GM11168 (cell line): ENCODE results near the gene VAT1L.

Experiments used
- in situ Hi-C: fragments of 300-500 bp; cut with MboI; formaldehyde crosslinking; loops from one replicate; pipeline ENCODE4 v1.12.0; 2022; ENCODE audit warnings: low sequenced_read_pairs; ENCODE audit not compliant: unreplicated experiment

Gene VAT1L

GRCh38 chr16:77825196-77825595 is 36.8 kb downstream of the VAT1L start:
- in situ Hi-C loops = no loop called here

- in situ Hi-C loops = no loop called here
Observed at GRCh38 chr16:77827032-77827431, 38.7 kb downstream of the VAT1L start.

GRCh38 chr16:77833921-77834634 is 45.7 kb downstream of the VAT1L start:
- in situ Hi-C loops = no loop called here

- in situ Hi-C loops = no loop called here
Observed at GRCh38 chr16:77834635-77835540, 46.5 kb downstream of the VAT1L start.

GRCh38 chr16:77836801-77837200 is 48.4 kb downstream of the VAT1L start:
- in situ Hi-C loops = no loop called here

GRCh38 chr16:77838597-77839255 is 50.4 kb downstream of the VAT1L start:
- in situ Hi-C loops = no loop called here

- in situ Hi-C loops = no loop called here
Observed at GRCh38 chr16:77840093-77840492, 51.7 kb downstream of the VAT1L start.

- in situ Hi-C loops = no loop called here
Observed at GRCh38 chr16:77840673-77841501, 52.5 kb downstream of the VAT1L start.

GRCh38 chr16:77841502-77841763 is 53.1 kb downstream of the VAT1L start:
- in situ Hi-C loops = no loop called here

- in situ Hi-C loops = no loop called here
Observed at GRCh38 chr16:77842468-77842867, 54.1 kb downstream of the VAT1L start.

GRCh38 chr16:77843405-77843804 is 55.0 kb downstream of the VAT1L start:
- in situ Hi-C loops = no loop called here

GRCh38 chr16:77844801-77845200 is 56.4 kb downstream of the VAT1L start:
- in situ Hi-C loops = no loop called here

- in situ Hi-C loops = no loop called here
Observed at GRCh38 chr16:77849646-77850258, 61.4 kb downstream of the VAT1L start.

GRCh38 chr16:77850636-77851333 is 62.4 kb downstream of the VAT1L start:
- in situ Hi-C loops = no loop called here

- in situ Hi-C loops = no loop called here
Observed at GRCh38 chr16:77853161-77853560, 64.8 kb downstream of the VAT1L start.

GRCh38 chr16:77856438-77857160 is 68.2 kb downstream of the VAT1L start:
- in situ Hi-C loops = no loop called here

- in situ Hi-C loops = no loop called here
Observed at GRCh38 chr16:77858060-77858459, 69.7 kb downstream of the VAT1L start.

GRCh38 chr16:77859493-77860232 is 71.3 kb downstream of the VAT1L start:
- in situ Hi-C loops = loop anchor here (10.0 kb wide), 1 partner anchor 105 kb away; no protein-coding TSS in a partner anchor
